Measurements from ENCODE around the gene CIDEB.

CIDEB gene

DNA sequence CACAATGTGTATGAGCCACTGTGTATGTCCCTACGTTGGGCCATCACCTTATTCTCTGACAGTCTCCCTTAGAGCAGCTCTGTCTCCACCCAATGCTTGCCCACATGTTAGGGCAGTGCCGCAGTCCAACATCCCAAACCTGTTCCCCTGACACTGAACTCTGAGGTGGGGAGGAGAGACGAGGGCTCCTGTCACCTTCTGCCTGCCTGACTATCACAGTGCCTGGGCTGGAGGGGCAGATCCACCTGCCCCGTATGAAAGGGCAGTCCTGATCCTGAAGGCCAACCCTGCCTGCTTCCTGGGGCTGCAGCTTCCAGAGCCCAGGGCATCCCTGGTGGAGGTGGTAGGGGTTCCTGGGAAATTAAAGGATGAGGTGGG is 47.0 kb downstream of the CIDEB start:
- DNase-seq (ENCODE audit: low read depth): no peak
- TF ChIP-seq CTCF (conservative IDR thresholded peaks at IDR 0.05; ENCODE audit: low read depth, low read length): no peak
- H3K4me3 ChIP-seq (ENCODE audit: low read length): no peak overlapping the region

DNA sequence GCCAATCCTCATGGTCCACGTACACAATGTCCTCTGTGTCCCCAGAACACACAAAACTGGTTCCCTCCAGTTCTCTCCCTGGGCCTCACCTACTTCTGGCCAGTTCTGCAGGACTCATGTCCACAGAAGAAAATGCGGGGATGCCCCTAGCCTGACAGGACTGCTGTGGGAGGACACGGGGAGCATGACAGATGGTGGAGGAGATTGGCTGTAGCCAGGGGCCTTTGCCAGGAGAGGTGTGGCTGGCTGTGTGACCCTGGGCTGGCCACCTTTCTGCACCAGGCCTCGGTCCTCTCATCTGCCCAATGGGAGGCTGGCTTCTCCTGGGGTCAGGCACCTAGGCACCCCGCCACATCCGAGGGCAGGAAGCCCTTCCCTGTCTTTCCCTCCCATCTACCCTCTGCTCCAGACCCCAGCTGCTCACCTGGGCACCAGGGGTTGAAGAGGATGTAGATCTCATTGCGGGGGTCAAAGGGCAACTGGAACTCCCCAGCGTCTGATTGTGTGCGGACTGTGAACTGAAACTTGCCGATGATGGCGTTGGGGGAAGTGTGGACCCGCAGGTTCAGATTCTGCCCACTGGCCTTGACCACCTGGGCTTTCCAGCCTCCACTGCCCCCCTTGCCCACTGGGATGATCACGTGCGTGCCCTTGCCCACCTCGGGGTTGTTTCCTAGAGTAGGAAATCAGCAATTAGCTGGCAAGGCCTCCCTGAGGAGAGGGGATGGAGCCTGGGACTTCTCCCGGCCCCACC is 47.6 kb downstream of the CIDEB start:
- DNase-seq (ENCODE audit: low read depth): no peak
- H3K4me3 ChIP-seq (ENCODE audit: low read length): no peak overlapping the region

GRCh38 chr14:24259282-24260025 is 48.3 kb downstream of the CIDEB start:
- no peak overlapping the region for H3K4me3 ChIP-seq (ENCODE audit: low read length)
- no peak for TF ChIP-seq CTCF (conservative IDR thresholded peaks at IDR 0.05; ENCODE audit: low read depth, low read length)
- DNase-seq (ENCODE audit: low read depth): no peak

More for the DNA sequence above, 47.6 kb downstream of the CIDEB start:
- TF ChIP-seq CTCF (conservative IDR thresholded peaks at IDR 0.05; ENCODE audit: low read depth, low read length): no peak

DNA sequence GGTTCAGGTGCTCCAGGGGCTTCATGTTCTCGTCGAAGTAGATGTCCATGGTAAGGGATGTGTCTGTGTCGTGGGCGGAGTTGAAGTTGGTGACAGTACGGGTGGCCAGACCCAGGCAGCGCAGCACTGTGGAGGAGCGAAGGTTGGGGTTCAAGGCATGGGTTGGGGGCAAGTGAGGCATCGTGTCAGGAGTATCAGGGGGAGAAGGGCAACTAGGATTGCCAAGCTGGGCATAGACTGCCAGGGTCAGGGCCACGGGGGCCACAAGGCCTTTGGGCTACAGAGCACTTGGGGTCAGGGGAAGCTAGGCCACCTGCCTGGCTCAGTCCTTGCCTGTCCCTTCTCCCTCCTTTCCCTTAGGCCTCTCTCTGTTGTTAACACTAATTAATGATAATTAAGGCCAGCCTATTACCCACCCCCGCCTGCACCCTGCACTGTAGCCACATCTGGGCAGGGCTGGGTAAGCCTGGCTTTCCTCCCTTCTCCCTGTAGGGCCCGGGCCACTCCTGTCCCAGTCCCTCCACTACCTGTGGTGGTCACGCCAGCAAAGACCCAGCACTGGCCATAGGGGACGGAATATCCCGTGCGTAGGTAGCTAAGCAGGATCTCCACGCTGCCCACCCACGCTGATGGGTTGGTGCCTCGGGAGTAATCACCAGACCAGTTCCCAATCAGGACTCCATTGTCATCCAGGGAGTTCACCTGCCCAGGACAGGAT is 49.1 kb downstream of the CIDEB start:
- TF ChIP-seq CTCF (conservative IDR thresholded peaks at IDR 0.05; ENCODE audit: low read depth, low read length): no peak
- H3K4me3 ChIP-seq (ENCODE audit: low read length): no peak overlapping the region
- no peak for DNase-seq (ENCODE audit: low read depth)

GRCh38 chr14:24258119-24258518 is 49.7 kb downstream of the CIDEB start:
- DNase-seq (ENCODE audit: low read depth): no peak
- H3K4me3 ChIP-seq (ENCODE audit: low read length): no peak overlapping the region
- no peak for TF ChIP-seq CTCF (conservative IDR thresholded peaks at IDR 0.05; ENCODE audit: low read depth, low read length)

- no peak overlapping the region for H3K4me3 ChIP-seq (ENCODE audit: low read length)
- DNase-seq (ENCODE audit: low read depth): no peak
- TF ChIP-seq CTCF (conservative IDR thresholded peaks at IDR 0.05; ENCODE audit: low read depth, low read length): no peak
Observed at GRCh38 chr14:24256960-24257359, 50.8 kb downstream of the CIDEB start.
